Neural crest cell (in vitro differentiated cells): ENCODE data around the gene PRKCA. TPM values are rescaled to one million over a fixed set of nuclear protein-coding genes. Genes with fewer than 3 reads are reported as not detected.
"Not testable (repeated sequence)": the region's sequence is repeated elsewhere in the genome, so short reads cannot be mapped to it uniquely, and the experiment has no call there.

Experiments
- DNase-seq: peaks from one replicate; pipeline ENCODE4 v3.0.0; 2021; ENCODE audit warnings: low read depth, mixed read lengths, low spot score
- H3K27ac Mint-ChIP-seq: one replicate; pipeline ENCODE4 v1.8.0; 2021; ENCODE audit warnings: mild to moderate bottlenecking, mixed read lengths; ENCODE audit not compliant: unreplicated experiment
- H3K27me3 Mint-ChIP-seq: 2 replicates; pipeline ENCODE4 v1.8.0; 2021; ENCODE audit warnings: low read depth, mild to moderate bottlenecking, mixed read lengths
- H3K36me3 Mint-ChIP-seq: 2 replicates; pipeline ENCODE4 v1.8.0; 2021; ENCODE audit warnings: low read depth, mild to moderate bottlenecking, mixed read lengths
- H3K4me1 Mint-ChIP-seq: 2 replicates; pipeline ENCODE4 v1.8.0; 2021; ENCODE audit warnings: mixed read lengths
- H3K4me3 Mint-ChIP-seq: one replicate; pipeline ENCODE4 v1.8.0; 2021; ENCODE audit warnings: mild to moderate bottlenecking, mixed read lengths
- H3K9me3 Mint-ChIP-seq: 2 replicates; pipeline ENCODE4 v1.8.0; 2021; ENCODE audit warnings: mixed read lengths
- CTCF ChIP-seq: fragments of 200-600 bp; sonication (generic); conservative IDR thresholded peaks from 2 replicates; pipeline ENCODE4 v1.5.0; 2021; ENCODE audit warnings: antibody characterized with exemption, mild to moderate bottlenecking
- total RNA-seq: library from RNA; stranded (reverse); gene quantifications from 2 replicates; pipeline ENCODE4 v1.2.1, GENCODE V29; 2021

PRKCA gene
- total RNA-seq, 1 donor from 2014 or later: 22.7 TPM

- H3K36me3 Mint-ChIP-seq: peaks cover 7% of the 10 kb centered on the region
- TF ChIP-seq CTCF: no peak
- no peaks in the 10 kb centered on the region for H3K9me3 Mint-ChIP-seq
- H3K4me1 Mint-ChIP-seq: peaks cover 74% of the 10 kb centered on the region
- peaks cover 8% of the 10 kb centered on the region for H3K27me3 Mint-ChIP-seq
- peak overlapping the region; percentile 24 for H3K4me3 Mint-ChIP-seq
- DNase-seq: no peak
- peak overlapping the region; percentile 62 for H3K27ac Mint-ChIP-seq
Measured at GRCh38 chr17:66711881-66712321, 409.5 kb downstream of the PRKCA start.

DNA sequence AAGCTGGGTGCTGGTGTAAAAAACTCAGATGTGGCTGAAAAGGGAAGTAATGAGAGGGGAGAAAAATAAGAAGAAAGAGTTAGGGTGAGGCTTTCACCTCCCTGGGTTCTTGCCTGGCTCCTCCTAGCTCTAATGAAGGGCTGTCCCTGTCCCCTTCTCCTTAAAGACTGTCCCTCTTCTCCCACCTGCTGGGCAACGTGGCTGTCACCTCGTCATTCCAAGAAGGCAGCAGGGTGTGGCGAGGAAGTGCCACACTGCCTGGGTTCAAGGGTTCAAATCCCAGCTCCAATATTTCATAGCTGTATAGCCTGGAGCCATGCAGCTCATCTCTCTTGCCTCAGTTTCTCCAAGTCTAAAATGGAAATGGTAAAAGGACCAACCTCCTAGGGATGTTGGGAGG is 410.0 kb downstream of the PRKCA start:
- Mint-ChIP-seq H3K27me3 (peaks cover 8% of the 10 kb centered on the region), H3K27ac (no peak overlapping the region), H3K36me3 (peaks cover 7% of the 10 kb centered on the region), H3K4me3 (peak overlapping the region; percentile 24), H3K9me3 (no peaks in the 10 kb centered on the region), H3K4me1 (peaks cover 74% of the 10 kb centered on the region)
- DNase-seq: no peak
- TF ChIP-seq CTCF: no peak

- H3K4me3 Mint-ChIP-seq, DNase-seq, H3K27me3 Mint-ChIP-seq, H3K9me3 Mint-ChIP-seq, H3K36me3 Mint-ChIP-seq: not testable (repeated sequence)
- peak overlapping the region; percentile 35 for H3K27ac Mint-ChIP-seq
- H3K4me1 Mint-ChIP-seq: peaks cover 73% of the 10 kb centered on the region
Measured at GRCh38 chr17:66713021-66713532, 410.7 kb downstream of the PRKCA start.

DNA sequence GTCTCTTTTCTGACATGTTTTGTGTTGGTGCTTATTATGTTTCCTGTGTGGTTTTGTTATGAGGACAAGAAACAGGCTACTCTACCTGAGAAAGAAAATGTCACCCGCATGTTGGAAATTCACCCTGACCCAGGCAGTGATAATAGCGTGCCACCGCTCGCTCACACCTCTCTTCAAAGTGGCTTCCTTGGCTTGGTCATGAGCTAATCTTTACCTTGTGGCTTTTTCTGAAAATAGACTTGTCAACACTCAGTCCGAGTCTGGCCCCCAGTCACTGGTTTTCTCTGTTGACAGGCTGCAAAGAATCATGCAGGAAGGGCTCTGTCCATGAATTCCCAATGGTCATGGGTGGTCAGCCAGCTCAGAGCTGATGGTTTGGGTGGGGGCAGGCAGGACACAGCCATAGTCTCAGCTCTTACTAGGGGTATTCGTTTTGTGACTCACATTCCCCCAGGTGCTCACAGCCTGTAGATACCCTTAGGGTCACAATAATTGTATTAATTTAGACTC is 411.2 kb downstream of the PRKCA start:
- H3K27ac Mint-ChIP-seq: peak overlapping the region; percentile 35
- H3K27me3 Mint-ChIP-seq: peaks cover 8% of the 10 kb centered on the region
- no peak for TF ChIP-seq CTCF
- H3K4me3 Mint-ChIP-seq: no peak overlapping the region
- no peak for DNase-seq
- no peaks in the 10 kb centered on the region for H3K9me3 Mint-ChIP-seq
- H3K4me1 Mint-ChIP-seq: peaks cover 75% of the 10 kb centered on the region
- peaks cover 7% of the 10 kb centered on the region for H3K36me3 Mint-ChIP-seq

GRCh38 chr17:66714046-66715023 is 411.9 kb downstream of the PRKCA start:
- Mint-ChIP-seq H3K4me1 (peaks cover 82% of the 10 kb centered on the region), H3K4me3 (no peak overlapping the region), H3K9me3 (no peaks in the 10 kb centered on the region), H3K27me3 (peaks cover 8% of the 10 kb centered on the region), H3K36me3 (peaks cover 7% of the 10 kb centered on the region), H3K27ac (peak overlapping the region; percentile 57)
- no peak for DNase-seq
- no peak for TF ChIP-seq CTCF
